Pancreas (tissue), 10 donors: Measurements from ENCODE around the gene TSHZ2. TPM values are rescaled to one million over a fixed set of nuclear protein-coding genes. Genes with fewer than 3 reads are reported as not detected.

Experiments
- ATAC-seq, 4 donors: fragments of 200-7000 bp; cut with Tn5 transposase; one replicate each; pipeline versions ENCODE4 v1.8.0 to v1.9.1; 2020; ENCODE audit warnings: mild to moderate bottlenecking in 4 of 4, moderate library complexity in 4 of 4
- DNase-seq, 6 donors: peaks; one replicate each; pipeline ENCODE4 v3.0.0-alpha.2; 2020
- FAIRE-seq: peaks from 2 replicates; lab custom pipeline; 2012; peaks lifted over from hg19 to GRCh38; lab: Jason Lieb, UNC
- H3K27ac ChIP-seq, 4 donors: fragments of 200-600 bp; sonication (generic); 1 replicate in 3 of 4; 2 replicates in 1 of 4; pipeline versions ENCODE4 v1.5.0 to v1.8.0; 2020
- H3K27me3 ChIP-seq, 4 donors: fragments of 200-600 bp; one replicate each; pipeline ENCODE4 v1.8.0; 2021
- H3K36me3 ChIP-seq, 3 donors: fragments of 200-600 bp; sonication (generic) in 1 of 3; one replicate each; pipeline versions ENCODE4 v1.5.0 to v1.8.0; 2020 to 2021
- H3K4me1 ChIP-seq, 3 donors: fragments of 200-600 bp; one replicate each; pipeline ENCODE4 v1.8.0; 2021
- H3K4me3 ChIP-seq, 4 donors: fragments of 200-600 bp; sonication (generic) in 2 of 4; one replicate each; pipeline versions ENCODE4 v1.5.0 to v1.8.0; 2020 to 2021
- H3K9me3 ChIP-seq, 4 donors: fragments of 200-600 bp; one replicate each; pipeline ENCODE4 v1.8.0; 2021
- WGBS, 2 donors: extraction: QIAGEN DNeasy Blood & Tissue Kit; methylation state at CpG; one replicate each; pipeline ENCODE4 v1.1.7; 2013; 5-methylcytosine and 5-hydroxymethylcytosine counted together
- intact Hi-C, 3 donors: fragments of 100-400 bp; cut with DNase I; formaldehyde crosslinking; loops; one replicate each; pipeline versions ENCODE4 v1.11.1 to v1.14.2; 2022
- polyA plus RNA-seq, 2 donors: library from polyadenylated mRNA; stranded (reverse); fragments of 200-250 nt; gene quantifications; one replicate each; pipeline ENCODE4 v1.2.3, GENCODE V29; 2013
- total RNA-seq, 6 donors: library from RNA; stranded (reverse); fragmentation: NEBNext Ultra II Directional in 4 of 6; extraction: Animal tissue kit (Norgen Biotek cat#: 25700) in 4 of 6; gene quantifications; one replicate each; pipeline versions ENCODE4 v1.2.1 to v1.2.4, GENCODE V29; 2021 to 2023
- TF ChIP-seq, protein P1 (sequence below), 4 donors: fragments of 200-600 bp; sonication (generic) in 3 of 4; IDR thresholded peaks; one replicate each; pipeline versions ENCODE4 v1.5.0 to v1.8.0; 2021; ENCODE audit warnings: antibody characterized with exemption in 4 of 4
- donor health status: healthy with polysubstance abuse.
- donor health status: DM: no; HTN: no; CAD: no; lungs with moderate emphysema.
- donor health status: DM: no; HTN: no; CAD: no.
- donor health status: control.
- donor health status: control.
- donor health status: Bipolar disorder and iron deficiency.
- donor health status: DM: yes; HTN: yes; CAD: no.
- donor health status: DM: no; HTN: no; CAD: no.
- donor health status: DM: no; HTN: no; CAD: no.
- donor health status: DM: yes; HTN: yes; CAD: no.

The TSHZ2 gene
- total and polyA plus RNA-seq, 8 donors = 2.2 to 23.5 (median 4.5) TPM

DNA sequence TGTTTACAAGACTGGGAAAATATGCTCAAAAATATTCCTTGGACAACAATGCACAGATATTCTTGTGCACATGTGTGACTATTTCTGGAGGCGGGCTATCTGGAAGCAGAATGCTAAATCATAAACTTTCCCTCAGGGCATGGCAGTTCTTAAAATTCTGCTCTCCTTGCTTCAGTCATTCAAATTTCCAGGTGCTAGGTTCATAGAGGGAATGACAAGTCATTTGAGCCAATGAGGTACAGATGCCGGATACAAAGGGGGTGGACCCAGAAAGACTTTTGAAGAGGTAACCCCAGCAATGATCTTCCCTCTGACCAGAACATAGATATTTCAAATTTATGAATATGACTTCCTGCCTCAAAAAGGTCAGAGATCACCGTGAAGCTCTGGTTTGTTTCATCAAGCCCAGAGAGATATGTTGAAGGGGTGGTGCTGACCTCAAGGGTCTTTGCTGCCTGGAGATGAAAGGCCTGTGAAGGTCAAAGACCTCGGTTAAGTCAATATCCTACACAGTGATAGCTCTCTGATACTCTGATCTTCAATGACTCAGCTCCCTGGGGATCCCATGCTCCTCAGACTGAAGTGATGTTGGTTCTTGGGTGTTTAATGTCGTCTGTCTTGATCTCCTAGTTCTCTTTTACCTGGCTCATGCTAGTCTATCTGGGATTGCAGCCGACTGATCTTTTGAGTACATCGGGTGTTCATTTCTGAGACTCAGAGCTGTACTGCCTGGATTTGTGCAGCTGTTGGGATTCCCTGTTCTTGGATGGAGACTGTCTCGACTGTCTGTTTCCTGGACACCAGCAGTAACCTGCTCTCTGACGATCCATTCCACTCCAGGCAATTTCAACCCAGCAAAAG lies 47.5 kb upstream of the TSHZ2 start:
- Histone ChIP-seq H3K4me1 (no peaks in the 10 kb centered on the region), H3K9me3 (no peaks in the 10 kb centered on the region), H3K27me3 (no peaks in the 10 kb centered on the region), H3K4me3 (no peak overlapping the region), H3K36me3 (no peaks in the 10 kb centered on the region), H3K27ac (no peak overlapping the region)
- intact Hi-C loops = no loop called here
- TF ChIP-seq, protein P1, sequence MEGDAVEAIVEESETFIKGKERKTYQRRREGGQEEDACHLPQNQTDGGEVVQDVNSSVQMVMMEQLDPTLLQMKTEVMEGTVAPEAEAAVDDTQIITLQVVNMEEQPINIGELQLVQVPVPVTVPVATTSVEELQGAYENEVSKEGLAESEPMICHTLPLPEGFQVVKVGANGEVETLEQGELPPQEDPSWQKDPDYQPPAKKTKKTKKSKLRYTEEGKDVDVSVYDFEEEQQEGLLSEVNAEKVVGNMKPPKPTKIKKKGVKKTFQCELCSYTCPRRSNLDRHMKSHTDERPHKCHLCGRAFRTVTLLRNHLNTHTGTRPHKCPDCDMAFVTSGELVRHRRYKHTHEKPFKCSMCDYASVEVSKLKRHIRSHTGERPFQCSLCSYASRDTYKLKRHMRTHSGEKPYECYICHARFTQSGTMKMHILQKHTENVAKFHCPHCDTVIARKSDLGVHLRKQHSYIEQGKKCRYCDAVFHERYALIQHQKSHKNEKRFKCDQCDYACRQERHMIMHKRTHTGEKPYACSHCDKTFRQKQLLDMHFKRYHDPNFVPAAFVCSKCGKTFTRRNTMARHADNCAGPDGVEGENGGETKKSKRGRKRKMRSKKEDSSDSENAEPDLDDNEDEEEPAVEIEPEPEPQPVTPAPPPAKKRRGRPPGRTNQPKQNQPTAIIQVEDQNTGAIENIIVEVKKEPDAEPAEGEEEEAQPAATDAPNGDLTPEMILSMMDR (IDR thresholded peaks at IDR 0.05) = no peak
- DNase-seq (no peak), ATAC-seq (no peak), FAIRE-seq (no peak)
- 67 to 77% methylated on average over 9 of the region's 9 CpGs for WGBS, 2 donors

DNA sequence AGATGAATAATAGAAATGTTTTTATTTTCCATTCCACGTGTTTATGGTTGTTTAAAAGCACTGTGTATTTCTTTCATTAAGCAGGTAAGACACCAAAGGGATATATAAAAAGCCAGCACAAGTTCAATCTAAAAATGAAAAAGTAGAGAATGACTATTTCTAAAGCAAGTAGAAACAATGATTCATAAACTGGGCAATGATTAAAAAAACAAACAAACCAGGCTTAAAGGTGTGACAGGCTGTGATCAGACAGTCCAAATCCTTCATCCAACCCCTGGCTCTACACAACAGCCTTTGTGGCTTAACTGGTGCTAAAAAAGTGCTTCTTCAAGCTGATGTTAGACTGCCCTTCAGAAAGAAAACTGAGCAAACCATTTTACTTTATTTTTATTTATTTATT lies 45.7 kb upstream of the TSHZ2 start:
- DNase-seq = no peak
- Histone ChIP-seq H3K36me3 (no peaks in the 10 kb centered on the region), H3K4me1 (no peaks in the 10 kb centered on the region), H3K4me3 (no peak overlapping the region), H3K9me3 (no peaks in the 10 kb centered on the region), H3K27ac (no peak overlapping the region), H3K27me3 (no peaks in the 10 kb centered on the region)
- intact Hi-C loops = no loop called here
- no peak for FAIRE-seq
- ATAC-seq = peak in 1 of 4 donors; percentile 24
- TF ChIP-seq, protein P1 (IDR thresholded peaks at IDR 0.05) = no peak
- WGBS, 2 donors = 30 to 49% methylated on average over 1 of the region's 1 CpG

DNA sequence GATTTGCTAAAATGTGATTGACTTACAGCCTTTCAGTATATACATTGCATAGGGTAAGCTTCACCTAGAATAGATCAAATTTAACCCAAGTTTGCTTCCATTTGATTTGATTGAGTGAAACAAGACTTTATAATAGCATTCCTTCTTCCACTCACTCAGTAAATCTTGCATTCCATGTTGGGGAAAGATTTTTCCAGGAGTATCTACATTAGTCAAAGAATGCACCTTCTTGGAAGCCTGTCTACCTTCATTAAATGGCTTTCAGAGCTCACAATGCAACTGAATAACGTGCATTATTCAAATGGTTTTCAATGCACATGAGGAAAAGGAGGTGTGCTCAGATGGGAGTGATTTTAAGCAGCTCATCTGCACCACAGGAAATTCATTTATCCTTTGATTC lies 38.3 kb upstream of the TSHZ2 start:
- TF ChIP-seq, protein P1 (IDR thresholded peaks at IDR 0.05) = no peak
- FAIRE-seq (no peak), ATAC-seq (no peak), DNase-seq (no peak)
- Histone ChIP-seq H3K27ac (no peak overlapping the region), H3K4me1 (no peaks in the 10 kb centered on the region), H3K27me3 (no peaks in the 10 kb centered on the region), H3K4me3 (no peak overlapping the region), H3K36me3 (no peaks in the 10 kb centered on the region), H3K9me3 (no peaks in the 10 kb centered on the region)
- intact Hi-C loops = no loop called here
- WGBS, 2 donors = 57 to 58% methylated on average over 1 of the region's 1 CpG

DNA sequence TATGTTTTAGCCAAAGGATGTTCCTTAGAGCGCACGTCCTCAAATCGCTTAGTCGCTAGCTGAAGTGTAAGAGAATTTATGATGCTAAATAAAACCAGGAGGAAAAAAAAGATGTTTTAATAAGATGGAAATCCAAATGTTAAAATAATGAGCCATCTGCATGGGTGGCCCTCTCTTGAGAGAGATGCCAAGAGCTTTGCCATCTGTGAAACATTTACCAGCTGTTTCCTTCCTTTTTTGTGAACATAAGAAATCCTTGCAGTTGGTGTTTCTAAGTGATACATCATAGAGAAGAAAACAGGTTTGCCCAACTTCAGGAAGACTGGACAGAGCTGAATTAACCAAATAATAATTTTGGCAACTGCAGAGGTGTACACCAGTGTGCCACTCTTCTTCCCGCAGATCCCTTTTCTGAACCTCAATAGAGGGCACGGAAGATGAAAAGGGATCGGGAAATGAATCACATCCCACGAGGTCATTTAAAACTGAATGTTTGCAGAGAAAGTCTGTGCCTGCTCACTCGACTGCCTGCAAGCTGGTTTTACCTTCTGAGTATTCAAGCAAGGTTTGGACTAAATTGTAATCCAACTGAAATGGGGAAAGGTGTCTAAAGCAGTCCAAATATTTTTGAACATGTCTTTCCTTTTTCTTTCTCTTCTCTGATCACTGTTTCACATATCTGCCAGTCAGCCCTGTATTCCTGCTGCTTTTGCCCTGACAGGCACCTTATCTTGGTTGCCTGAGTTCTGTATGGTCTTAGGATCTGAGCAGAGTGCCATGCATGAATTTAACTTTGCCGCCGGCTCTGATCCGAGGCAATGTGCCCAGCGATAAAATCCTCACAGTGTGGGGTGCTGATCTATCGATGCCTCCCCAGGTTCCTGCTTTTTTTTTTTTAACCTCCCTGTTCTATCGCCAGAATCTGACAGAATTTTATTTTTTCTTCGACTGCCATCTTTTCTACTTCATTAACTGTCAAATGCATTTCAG lies 35.5 kb upstream of the TSHZ2 start:
- DNase-seq (no peak), ATAC-seq (no peak), FAIRE-seq (no peak)
- Histone ChIP-seq H3K9me3 (no peaks in the 10 kb centered on the region), H3K27ac (no peak overlapping the region), H3K27me3 (no peaks in the 10 kb centered on the region), H3K4me1 (no peaks in the 10 kb centered on the region), H3K4me3 (no peak overlapping the region), H3K36me3 (no peaks in the 10 kb centered on the region)
- TF ChIP-seq, protein P1 (IDR thresholded peaks at IDR 0.05) = no peak
- intact Hi-C loops = no loop called here
- WGBS, 2 donors = 85 to 88% methylated on average over 16 of the region's 16 CpGs
